SU-DHL-6 (cell line): Measurements from ENCODE around the gene RAI1.

Source experiments
- H2AFZ ChIP-seq: fragments of 200-600 bp; sonication (generic); 2 replicates; pipeline ENCODE4 v1.6.1; 2014; ENCODE audit warnings: low read depth, mild to moderate bottlenecking, moderate library complexity, mixed read lengths, antibody characterized with exemption, low read length; ENCODE audit not compliant: severe bottlenecking
- H3F3A ChIP-seq: fragments of 200-600 bp; shearing (Covaris generic); 2 replicates; pipeline ENCODE4 v1.6.0; 2016; ENCODE audit warnings: antibody characterized with exemption, mild to moderate bottlenecking; ENCODE audit not compliant: insufficient read depth
- H3K27ac ChIP-seq: fragments of 200-600 bp; sonication (generic); 2 replicates; pipeline ENCODE4 v1.5.1; 2016; ENCODE audit warnings: low read depth, mild to moderate bottlenecking, low read length, moderate library complexity, mixed read lengths
- H3K27me3 ChIP-seq: fragments of 200-600 bp; sonication (generic), shearing (Covaris generic); 2 replicates; pipeline ENCODE4 v1.6.0; 2014; ENCODE audit warnings: mild to moderate bottlenecking, low read length
- H3K36me3 ChIP-seq: fragments of 200-600 bp; sonication (generic); 2 replicates; pipeline ENCODE4 v1.6.1; 2014; ENCODE audit warnings: mild to moderate bottlenecking, low read length, mixed read lengths
- H3K4me2 ChIP-seq: fragments of 300-600, 200-600 bp; shearing (Covaris generic), sonication (generic); 2 replicates; pipeline ENCODE4 v1.6.0; 2014; ENCODE audit warnings: low read length, low read depth, mild to moderate bottlenecking; ENCODE audit not compliant: poor library complexity, severe bottlenecking
- H3K4me3 ChIP-seq: fragments of 200-600 bp; sonication (generic); 2 replicates; pipeline ENCODE4 v1.5.1; 2014; ENCODE audit warnings: antibody characterized with exemption, low read length, mild to moderate bottlenecking, mixed read lengths; ENCODE audit not compliant: insufficient read depth, poor library complexity, severe bottlenecking
- H3K79me2 ChIP-seq: fragments of 200-600 bp; sonication (generic); 2 replicates; pipeline ENCODE4 v1.6.1; 2014; ENCODE audit warnings: mild to moderate bottlenecking, low read length, moderate library complexity; ENCODE audit not compliant: insufficient read depth
- H3K9ac ChIP-seq: fragments of 200-600 bp; sonication (generic); 2 replicates; pipeline ENCODE4 v1.7.0; 2014; ENCODE audit warnings: mild to moderate bottlenecking, low read length
- H3K9me2 ChIP-seq: fragments of 200-600 bp; sonication (generic); replicated peaks from 2 replicates; pipeline ENCODE4 v1.6.1; 2014; ENCODE audit warnings: low read length; ENCODE audit not compliant: insufficient read depth
- H3K9me3 ChIP-seq: fragments of 200-600 bp; sonication (generic); 2 replicates; pipeline ENCODE4 v1.6.1; 2014; ENCODE audit warnings: low read length, mixed read lengths; ENCODE audit not compliant: insufficient read depth
- H4K20me1 ChIP-seq: fragments of 200-600 bp; sonication (generic); 2 replicates; pipeline ENCODE4 v1.6.1; 2014; ENCODE audit warnings: low read depth, mild to moderate bottlenecking, antibody characterized with exemption, low read length, moderate library complexity, mixed read lengths
- EZH2phosphoT487 ChIP-seq: fragments of 200-600 bp; sonication (generic), shearing (Covaris generic); conservative IDR thresholded peaks from 2 replicates; pipeline ENCODE4 v1.6.1; 2018; ENCODE audit warnings: mild to moderate bottlenecking, antibody characterized with exemption, low read length, moderate library complexity, mixed read lengths
- TF ChIP-seq, protein P1 (sequence below): fragments of 200-600 bp; sonication (generic); IDR thresholded peaks from one replicate; pipeline ENCODE4 v1.5.1; 2017; ENCODE audit warnings: antibody characterized with exemption, mild to moderate bottlenecking, low read length, moderate library complexity; ENCODE audit not compliant: insufficient read depth, poor library complexity, severe bottlenecking

Gene RAI1

DNA sequence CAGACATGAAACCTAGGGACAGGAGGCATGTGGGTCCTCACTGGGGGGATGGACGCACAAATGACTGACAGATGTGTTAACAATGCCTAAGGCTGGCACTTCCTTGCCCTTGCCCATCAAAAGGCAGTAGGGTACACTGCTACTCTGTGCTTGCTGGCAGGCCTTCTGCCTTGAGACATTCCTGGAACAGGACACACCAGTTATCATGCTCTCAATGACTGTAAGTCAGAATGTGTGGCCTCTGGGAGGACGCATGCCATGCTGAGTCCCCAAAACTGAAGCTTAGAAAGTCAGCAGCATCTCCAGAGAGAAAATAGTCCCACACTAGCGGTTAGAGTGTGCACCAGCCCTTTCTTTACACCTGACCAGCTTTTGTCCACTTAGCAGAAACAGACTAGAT, 171.7 kb downstream of the RAI1 start:
- no peaks in the 10 kb centered on the region for H3K27me3 ChIP-seq
- no peak overlapping the region for H3K27ac ChIP-seq
- H3K9me2 ChIP-seq: no peaks in the 10 kb centered on the region
- no peaks in the 10 kb centered on the region for H3K36me3 ChIP-seq
- no peak overlapping the region for H2AFZ ChIP-seq
- no peak overlapping the region for H3K4me2 ChIP-seq
- H4K20me1 ChIP-seq: no peaks in the 10 kb centered on the region
- no peaks in the 10 kb centered on the region for H3F3A ChIP-seq
- no peaks in the 10 kb centered on the region for H3K79me2 ChIP-seq
- H3K9me3 ChIP-seq: no peaks in the 10 kb centered on the region
- TF ChIP-seq EZH2phosphoT487: no peak
- TF ChIP-seq, protein P1, sequence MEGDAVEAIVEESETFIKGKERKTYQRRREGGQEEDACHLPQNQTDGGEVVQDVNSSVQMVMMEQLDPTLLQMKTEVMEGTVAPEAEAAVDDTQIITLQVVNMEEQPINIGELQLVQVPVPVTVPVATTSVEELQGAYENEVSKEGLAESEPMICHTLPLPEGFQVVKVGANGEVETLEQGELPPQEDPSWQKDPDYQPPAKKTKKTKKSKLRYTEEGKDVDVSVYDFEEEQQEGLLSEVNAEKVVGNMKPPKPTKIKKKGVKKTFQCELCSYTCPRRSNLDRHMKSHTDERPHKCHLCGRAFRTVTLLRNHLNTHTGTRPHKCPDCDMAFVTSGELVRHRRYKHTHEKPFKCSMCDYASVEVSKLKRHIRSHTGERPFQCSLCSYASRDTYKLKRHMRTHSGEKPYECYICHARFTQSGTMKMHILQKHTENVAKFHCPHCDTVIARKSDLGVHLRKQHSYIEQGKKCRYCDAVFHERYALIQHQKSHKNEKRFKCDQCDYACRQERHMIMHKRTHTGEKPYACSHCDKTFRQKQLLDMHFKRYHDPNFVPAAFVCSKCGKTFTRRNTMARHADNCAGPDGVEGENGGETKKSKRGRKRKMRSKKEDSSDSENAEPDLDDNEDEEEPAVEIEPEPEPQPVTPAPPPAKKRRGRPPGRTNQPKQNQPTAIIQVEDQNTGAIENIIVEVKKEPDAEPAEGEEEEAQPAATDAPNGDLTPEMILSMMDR: no peak
- H3K4me3 ChIP-seq: no peak overlapping the region
- no peak overlapping the region for H3K9ac ChIP-seq

DNA sequence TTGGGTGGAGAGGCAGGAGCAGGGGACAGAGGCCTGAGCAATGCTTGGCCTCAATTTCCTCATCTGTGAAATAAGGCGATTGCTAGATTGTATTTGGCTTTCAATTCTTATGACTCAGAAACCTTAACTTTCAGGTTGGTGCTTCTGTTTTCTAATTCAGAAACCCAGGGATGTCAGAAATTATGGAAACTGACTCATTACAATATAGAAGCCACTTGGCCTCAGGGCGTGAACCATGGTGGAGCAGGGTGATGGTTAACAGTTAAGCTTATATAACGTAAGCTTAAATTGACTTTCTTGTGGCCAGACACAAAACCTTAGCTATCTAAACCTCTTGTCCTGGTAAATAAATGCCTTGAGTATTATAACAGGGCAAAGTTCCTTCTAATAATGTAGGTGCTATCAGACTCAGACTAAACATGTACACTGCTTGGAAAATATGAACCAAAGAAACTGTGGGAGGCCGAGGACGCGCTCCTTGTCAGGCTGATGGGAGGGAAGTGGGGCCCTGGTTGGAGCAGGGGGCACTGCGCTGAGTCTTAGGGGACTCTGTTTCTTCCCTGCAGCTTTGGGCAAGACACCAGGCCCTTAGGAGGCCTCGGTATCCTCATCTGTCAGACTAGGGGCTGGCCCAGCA, 172.7 kb downstream of the RAI1 start:
- Histone ChIP-seq H3K79me2 (no peaks in the 10 kb centered on the region), H3K36me3 (no peaks in the 10 kb centered on the region), H4K20me1 (no peaks in the 10 kb centered on the region), H3K4me3 (no peak overlapping the region), H3K9me2 (no peaks in the 10 kb centered on the region), H3K27me3 (no peaks in the 10 kb centered on the region), H3K9ac (no peak overlapping the region), H3F3A (no peaks in the 10 kb centered on the region), H2AFZ (no peak overlapping the region), H3K9me3 (no peaks in the 10 kb centered on the region), H3K4me2 (no peak overlapping the region), H3K27ac (no peak overlapping the region)
- TF ChIP-seq, protein P1: no peak
- TF ChIP-seq EZH2phosphoT487: no peak

DNA sequence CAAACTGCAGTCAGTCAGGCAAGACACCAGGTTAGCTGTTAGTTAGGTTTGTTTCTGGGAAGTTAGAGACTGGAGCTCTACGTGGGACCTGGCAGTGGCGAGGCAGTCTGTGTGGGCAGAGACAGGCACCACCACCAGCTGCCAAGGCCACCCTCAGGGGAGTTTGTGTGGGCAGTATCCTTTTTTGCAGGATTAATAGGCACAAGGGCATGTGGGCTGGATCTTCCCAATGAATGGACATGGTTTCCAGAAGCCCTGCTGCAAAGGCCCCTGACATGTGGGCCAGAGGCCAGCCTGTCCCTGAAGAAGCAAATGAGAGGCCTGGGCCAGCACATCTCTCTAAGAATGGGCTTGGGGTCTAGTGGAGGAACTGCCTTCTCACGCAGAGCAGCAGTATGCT, 174.7 kb downstream of the RAI1 start:
- Histone ChIP-seq H3K27me3 (no peaks in the 10 kb centered on the region), H2AFZ (no peak overlapping the region), H4K20me1 (no peaks in the 10 kb centered on the region), H3K9ac (no peak overlapping the region), H3K36me3 (no peaks in the 10 kb centered on the region), H3F3A (no peaks in the 10 kb centered on the region), H3K4me3 (no peak overlapping the region), H3K9me2 (no peaks in the 10 kb centered on the region), H3K79me2 (no peaks in the 10 kb centered on the region), H3K27ac (no peak overlapping the region), H3K9me3 (no peaks in the 10 kb centered on the region), H3K4me2 (no peak overlapping the region)
- no peak for TF ChIP-seq EZH2phosphoT487
- TF ChIP-seq, protein P1: no peak
